ENCODE data around the gene CCDC149. TPM values are rescaled to one million over a fixed set of nuclear protein-coding genes. Genes with fewer than 3 reads are reported as not detected.

CCDC149 gene
- total RNA-seq, 1 experiment from 2014 or later = 3.6 TPM

GRCh38 chr4:24777536-24778463, 135.0 kb downstream of the CCDC149 start:
- no peaks in the 10 kb centered on the region for H3K36me3 ChIP-seq (ENCODE audit: control insufficient read depth, insufficient read depth, low read length)
- H3K9me3 ChIP-seq (ENCODE audit: control insufficient read depth, insufficient read depth, low read depth, low read length) = no peaks in the 10 kb centered on the region
- intact Hi-C loops (cut with micrococcal nuclease; ENCODE audit: unreplicated experiment) = no loop called here
- H3K27ac ChIP-seq (ENCODE audit: low read length) = no peak overlapping the region
- CTCF ChIA-PET = no interaction called here
- no peak for TF ChIP-seq POLR2AphosphoS5 (IDR thresholded peaks at IDR 0.05; ENCODE audit: low read depth, low read length)
- no peak for TF ChIP-seq CTCF (IDR thresholded peaks at IDR 0.05)
- TF ChIP-seq SIN3A (IDR thresholded peaks at IDR 0.05; ENCODE audit: borderline replicate concordance, insufficient read depth, low read depth, low read length) = no peak
- no peak for TF ChIP-seq TCF7L2 (IDR thresholded peaks at IDR 0.05; ENCODE audit: low read depth, low read length)
- TF ChIP-seq REST (IDR thresholded peaks at IDR 0.05; ENCODE audit: insufficient read depth in 1 of 2, low read depth in 2 of 2, low read length in 1 of 2) = no peak
- POLR2A ChIA-PET = no interaction called here
- DNase-seq (ENCODE audit: low read depth, low spot score) = no peak
- no TSS peak for BruUV-seq (replicated peaks)
- no peak for ATAC-seq
- no peaks in the 10 kb centered on the region for H3K4me1 ChIP-seq (ENCODE audit: control insufficient read depth, insufficient read depth, low read length)
- no peak overlapping the region for H3K4me3 ChIP-seq (ENCODE audit: low read depth in 2 of 2, low read length in 2 of 2)
- no peaks in the 10 kb centered on the region for H3K27me3 ChIP-seq (ENCODE audit: control insufficient read depth, insufficient read depth, low read length)
- in situ Hi-C loops (cut with HindIII; ENCODE audit: low pct_unique_long_range_greater_than_20kb, low sequenced_read_pairs) = no loop called here

GRCh38 chr4:24775750-24776149, 137.1 kb downstream of the CCDC149 start:
- no peak for DNase-seq (ENCODE audit: low read depth, low spot score)
- BruUV-seq (replicated peaks) = no TSS peak
- TF ChIP-seq POLR2AphosphoS5 (IDR thresholded peaks at IDR 0.05; ENCODE audit: low read depth, low read length) (no peak), TCF7L2 (IDR thresholded peaks at IDR 0.05; ENCODE audit: low read depth, low read length) (no peak), REST (IDR thresholded peaks at IDR 0.05; ENCODE audit: insufficient read depth in 1 of 2, low read depth in 2 of 2, low read length in 1 of 2) (no peak), SIN3A (IDR thresholded peaks at IDR 0.05; ENCODE audit: borderline replicate concordance, insufficient read depth, low read depth, low read length) (no peak), CTCF (IDR thresholded peaks at IDR 0.05) (no peak)
- POLR2A ChIA-PET = no interaction called here
- H3K4me1 ChIP-seq (ENCODE audit: control insufficient read depth, insufficient read depth, low read length) = no peaks in the 10 kb centered on the region
- H3K36me3 ChIP-seq (ENCODE audit: control insufficient read depth, insufficient read depth, low read length) = no peaks in the 10 kb centered on the region
- no peaks in the 10 kb centered on the region for H3K27me3 ChIP-seq (ENCODE audit: control insufficient read depth, insufficient read depth, low read length)
- in situ Hi-C loops (cut with HindIII; ENCODE audit: low pct_unique_long_range_greater_than_20kb, low sequenced_read_pairs) = no loop called here
- no peak overlapping the region for H3K27ac ChIP-seq (ENCODE audit: low read length)
- intact Hi-C loops (cut with micrococcal nuclease; ENCODE audit: unreplicated experiment) = no loop called here
- H3K9me3 ChIP-seq (ENCODE audit: control insufficient read depth, insufficient read depth, low read depth, low read length) = no peaks in the 10 kb centered on the region
- no peak for ATAC-seq
- CTCF ChIA-PET = no interaction called here
- no peak overlapping the region for H3K4me3 ChIP-seq (ENCODE audit: low read depth in 2 of 2, low read length in 2 of 2)

Measured in Panc1 (cell line).